OCI-LY7 (cell line): ENCODE results near the gene PRTN3. TPM values are rescaled to one million over a fixed set of nuclear protein-coding genes. Genes with fewer than 3 reads are reported as not detected.

ENCODE experiments used
- BruUV-seq: library from RNA; stranded (reverse); fragments of 400-500 nt; replicated peaks from 2 replicates; lab custom pipeline; 2021; lab: Mats Ljungman, UMichigan
- CTCF ChIA-PET: fragments of 300-600 bp; sonication (Branson Sonifier 250); formaldehyde crosslinking; loops from one replicate; lab custom pipeline; 2022; ENCODE audit warnings: antibody characterized with exemption; ENCODE audit not compliant: unreplicated experiment; lab: Charles Lee
- POLR2A ChIA-PET: fragments of 300-600 bp; sonication (Branson Sonifier 250); formaldehyde crosslinking; loops from one replicate; lab custom pipeline; 2022; ENCODE audit warnings: antibody characterized with exemption; lab: Charles Lee
- DNase-seq: peaks from one replicate; pipeline ENCODE4 v3.0.0-alpha.2; 2015; ENCODE audit warnings: low spot score
- H2AFZ ChIP-seq: fragments of 200-600 bp; sonication (generic), shearing (Covaris generic); 2 replicates; pipeline ENCODE4 v1.6.1; 2014; ENCODE audit warnings: mild to moderate bottlenecking, antibody characterized with exemption, low read length, moderate library complexity
- H3K27ac ChIP-seq: fragments of 200-600 bp; sonication (generic); 2 replicates; pipeline ENCODE4 v1.5.1; 2014; ENCODE audit warnings: mixed run types, low read depth, mild to moderate bottlenecking, moderate library complexity, low read length, inconsistent platforms; ENCODE audit not compliant: poor library complexity, severe bottlenecking
- H3K36me3 ChIP-seq: fragments of 200-600 bp; sonication (generic); 2 replicates; pipeline ENCODE4 v1.6.1; 2014; ENCODE audit warnings: mild to moderate bottlenecking, antibody characterized with exemption, low read length, moderate library complexity, mixed read lengths; ENCODE audit not compliant: insufficient read depth
- H3K4me1 ChIP-seq: fragments of 200-600 bp; sonication (generic); 2 replicates; pipeline ENCODE4 v1.5.1; 2014; ENCODE audit warnings: mild to moderate bottlenecking, low read length; ENCODE audit not compliant: insufficient read depth, poor library complexity, severe bottlenecking
- H3K4me2 ChIP-seq: fragments of 200-600 bp; sonication (generic); 2 replicates; pipeline ENCODE4 v1.6.1; 2014; ENCODE audit warnings: mild to moderate bottlenecking, low read length
- H3K4me3 ChIP-seq: fragments of 200-600 bp; sonication (generic); 2 replicates; pipeline ENCODE4 v1.5.1; 2014; ENCODE audit warnings: mild to moderate bottlenecking, low read depth, low read length; ENCODE audit not compliant: poor library complexity, severe bottlenecking
- H3K79me2 ChIP-seq: fragments of 200-600 bp; sonication (generic); 2 replicates; pipeline ENCODE4 v1.6.1; 2016; ENCODE audit warnings: low read depth, mild to moderate bottlenecking, low read length, moderate library complexity, mixed read lengths; ENCODE audit not compliant: insufficient read depth
- H3K9me2 ChIP-seq: fragments of 200-600 bp; sonication (generic); 2 replicates; pipeline ENCODE4 v1.6.1; 2016; ENCODE audit warnings: mild to moderate bottlenecking, low read length, mixed read lengths; ENCODE audit not compliant: insufficient read depth
- H3K9me3 ChIP-seq: fragments of 200-600 bp; sonication (generic); 2 replicates; pipeline ENCODE4 v1.6.1; 2014; ENCODE audit warnings: mild to moderate bottlenecking, mixed run types, low read length, mixed read lengths
- H4K20me1 ChIP-seq: fragments of 200-600 bp; sonication (generic); 2 replicates; pipeline ENCODE4 v1.6.1; 2014; ENCODE audit warnings: mild to moderate bottlenecking, antibody characterized with exemption, low read length, moderate library complexity, mixed read lengths; ENCODE audit not compliant: insufficient read depth
- EZH2phosphoT487 ChIP-seq: fragments of 200-600 bp; sonication (generic); IDR thresholded peaks from 2 replicates; pipeline ENCODE4 v1.6.1; 2018; ENCODE audit warnings: low read depth, borderline replicate concordance, mild to moderate bottlenecking, mixed run types, antibody characterized with exemption, low read length, moderate library complexity, mixed read lengths
- intact Hi-C: fragments of 100-400 bp; cut with micrococcal nuclease; formaldehyde crosslinking; loops from one replicate; pipeline ENCODE4 v1.10.0; 2022; ENCODE audit not compliant: unreplicated experiment
- total RNA-seq, 2 experiments: library from RNA; depleted of rRNA in 1 of 2; stranded (reverse); fragments of >200 nt in 1 of 2; shearing (Covaris generic) in 1 of 2; gene quantifications; 2 replicates each; pipeline ENCODE4 v1.2.3, GENCODE V29; 2014 to 2022
- TF ChIP-seq, protein P1 (sequence below): fragments of 200-600 bp; sonication (generic); conservative IDR thresholded peaks from 2 replicates; pipeline ENCODE4 v1.5.1; 2014; ENCODE audit warnings: mild to moderate bottlenecking, antibody characterized with exemption, low read length, moderate library complexity, mixed read lengths

The PRTN3 gene
- total RNA-seq, 2 experiments from 2014 or later, result not detected

DNA sequence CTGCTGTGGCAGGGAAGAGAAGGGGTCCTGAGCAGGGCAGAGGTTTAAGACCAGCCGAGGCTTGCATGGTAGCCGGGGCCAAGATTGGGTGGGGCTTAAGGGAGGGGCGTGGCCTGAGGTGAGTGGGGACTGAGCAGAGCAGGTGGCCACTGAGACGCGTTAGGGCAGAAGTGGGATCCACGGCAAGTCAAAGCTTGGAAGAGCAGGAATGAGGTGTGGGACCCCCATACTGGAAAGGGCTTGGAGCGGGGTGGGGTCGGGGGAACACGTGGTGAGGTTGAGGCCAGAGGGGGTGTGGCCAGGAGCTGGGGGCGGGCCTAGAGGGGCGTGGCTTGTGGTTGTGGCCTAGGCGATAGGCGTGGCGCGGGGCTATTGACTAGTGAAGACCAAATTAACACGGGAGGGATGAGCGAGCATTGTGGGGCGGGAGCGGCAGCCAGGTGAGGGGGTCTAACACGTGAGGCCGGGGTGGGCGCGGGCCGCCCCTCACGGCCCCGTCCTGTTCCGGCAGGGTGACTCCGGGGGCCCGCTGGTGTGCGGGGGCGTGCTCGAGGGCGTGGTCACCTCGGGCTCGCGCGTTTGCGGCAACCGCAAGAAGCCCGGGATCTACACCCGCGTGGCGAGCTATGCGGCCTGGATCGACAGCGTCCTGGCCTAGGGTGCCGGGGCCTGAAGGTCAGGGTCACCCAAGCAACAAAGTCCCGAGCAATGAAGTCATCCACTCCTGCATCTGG is 21.9 kb downstream of the PRTN3 start:
- intact Hi-C loops, result loop anchor here (1.0 to 2.0 kb wide), 6 partner anchors 31 to 312 kb away; partner anchors contain the start of genes KISS1R, MED16, RNU6-9 and SBNO2
- no peaks in the 10 kb centered on the region for H4K20me1 ChIP-seq
- no TSS peak for BruUV-seq
- DNase-seq, result peak; percentile 89
- peaks cover 31% of the 10 kb centered on the region for H3K4me1 ChIP-seq
- no peak for TF ChIP-seq EZH2phosphoT487
- TF ChIP-seq, protein P1, sequence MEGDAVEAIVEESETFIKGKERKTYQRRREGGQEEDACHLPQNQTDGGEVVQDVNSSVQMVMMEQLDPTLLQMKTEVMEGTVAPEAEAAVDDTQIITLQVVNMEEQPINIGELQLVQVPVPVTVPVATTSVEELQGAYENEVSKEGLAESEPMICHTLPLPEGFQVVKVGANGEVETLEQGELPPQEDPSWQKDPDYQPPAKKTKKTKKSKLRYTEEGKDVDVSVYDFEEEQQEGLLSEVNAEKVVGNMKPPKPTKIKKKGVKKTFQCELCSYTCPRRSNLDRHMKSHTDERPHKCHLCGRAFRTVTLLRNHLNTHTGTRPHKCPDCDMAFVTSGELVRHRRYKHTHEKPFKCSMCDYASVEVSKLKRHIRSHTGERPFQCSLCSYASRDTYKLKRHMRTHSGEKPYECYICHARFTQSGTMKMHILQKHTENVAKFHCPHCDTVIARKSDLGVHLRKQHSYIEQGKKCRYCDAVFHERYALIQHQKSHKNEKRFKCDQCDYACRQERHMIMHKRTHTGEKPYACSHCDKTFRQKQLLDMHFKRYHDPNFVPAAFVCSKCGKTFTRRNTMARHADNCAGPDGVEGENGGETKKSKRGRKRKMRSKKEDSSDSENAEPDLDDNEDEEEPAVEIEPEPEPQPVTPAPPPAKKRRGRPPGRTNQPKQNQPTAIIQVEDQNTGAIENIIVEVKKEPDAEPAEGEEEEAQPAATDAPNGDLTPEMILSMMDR, result no peak
- no peaks in the 10 kb centered on the region for H3K36me3 ChIP-seq
- no peaks in the 10 kb centered on the region for H3K79me2 ChIP-seq
- H2AFZ ChIP-seq, result peak overlapping the region; percentile 38; the same call in 1 of the 2 replicates
- peak overlapping the region; percentile 59 for H3K4me3 ChIP-seq
- peak overlapping the region; percentile 50 for H3K27ac ChIP-seq
- H3K9me2 ChIP-seq, result no peaks in the 10 kb centered on the region
- CTCF ChIA-PET, result interaction anchor here (0.9 kb wide), 1 partner anchor 60 kb away, joined by 3 read pairs; no protein-coding TSS in a partner anchor
- H3K9me3 ChIP-seq, result no peaks in the 10 kb centered on the region
- POLR2A ChIA-PET, result interaction anchor here (0.5 kb wide), 1 partner anchor 103 kb away, joined by 5 read pairs; no protein-coding TSS in a partner anchor
- peak overlapping the region; percentile 83 for H3K4me2 ChIP-seq

DNA sequence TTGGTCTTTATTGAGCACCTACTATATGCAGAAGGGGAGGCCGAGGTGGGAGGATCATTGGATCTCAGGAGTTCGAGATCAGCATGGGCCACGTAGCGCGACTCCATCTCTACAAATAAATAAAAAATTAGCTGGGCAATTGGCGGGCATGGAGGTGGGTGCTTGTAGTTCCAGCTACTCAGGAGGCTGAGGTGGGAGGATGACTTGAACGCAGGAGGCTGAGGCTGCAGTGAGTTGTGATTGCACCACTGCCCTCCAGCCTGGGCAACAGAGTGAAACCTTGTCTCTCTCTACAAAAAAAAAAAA is 22.5 kb downstream of the PRTN3 start:
- BruUV-seq, result no TSS peak
- ChIA-PET POLR2A (no interaction called here), CTCF (interaction anchor here (0.9 kb wide), 1 partner anchor 60 kb away, joined by 3 read pairs; no protein-coding TSS in a partner anchor)
- no peak for DNase-seq
- TF ChIP-seq, protein P1, result no peak
- no peak for TF ChIP-seq EZH2phosphoT487
- intact Hi-C loops, result loop anchor here (2.0 kb wide), 2 partner anchors 92 to 122 kb away; partner anchors contain the start of gene WDR18
- Histone ChIP-seq H3K27ac (peak overlapping the region; percentile 48), H3K9me2 (no peaks in the 10 kb centered on the region), H4K20me1 (no peaks in the 10 kb centered on the region), H3K79me2 (no peaks in the 10 kb centered on the region), H3K4me1 (peaks cover 31% of the 10 kb centered on the region), H2AFZ (peak overlapping the region; percentile 4; the same call in 1 of the 2 replicates), H3K4me3 (peak overlapping the region; percentile 59), H3K36me3 (no peaks in the 10 kb centered on the region), H3K4me2 (peak overlapping the region; percentile 83), H3K9me3 (no peaks in the 10 kb centered on the region)
